Endothelial cell of umbilical vein (primary cell): ENCODE measurements around the gene SYK. TPM values are rescaled to one million over a fixed set of nuclear protein-coding genes. Genes with fewer than 3 reads are reported as not detected.

Experiments used
- BruUV-seq: library from RNA; stranded (reverse); fragments of 400-500 nt; replicated peaks from 2 replicates; lab custom pipeline; 2021; lab: Mats Ljungman, UMichigan
- CTCF ChIA-PET: fragments of 300-600, 350-600 bp; sonication (Branson Sonifier 250); formaldehyde crosslinking; loops from one replicate; lab custom pipeline; 2021; ENCODE audit warnings: antibody characterized with exemption, inconsistent platforms; lab: Charles Lee
- POLR2A ChIA-PET: fragments of 300-600, 350-600 bp; sonication (Branson Sonifier 250); formaldehyde crosslinking; loops from one replicate; lab custom pipeline; 2021; ENCODE audit warnings: antibody characterized with exemption, inconsistent platforms; lab: Charles Lee
- DNase-seq: peaks from one replicate; pipeline ENCODE4 v3.0.0-alpha.2; 2011; ENCODE audit warnings: low read depth, low spot score
- FAIRE-seq: peaks from 2 replicates; lab custom pipeline; 2011; peaks lifted over from hg19 to GRCh38; lab: Jason Lieb, UNC
- H2AFZ ChIP-seq: 2 replicates; pipeline ENCODE4 v1.6.0; 2012; ENCODE audit warnings: low read depth, low read length, control low read depth, inconsistent platforms
- H3K27ac ChIP-seq: 2 replicates; pipeline ENCODE4 v1.5.1; 2011; ENCODE audit warnings: low read depth, mild to moderate bottlenecking, control low read depth, low read length, moderate library complexity; ENCODE audit not compliant: insufficient read depth
- H3K27me3 ChIP-seq, 2 experiments: 2 replicates each; pipeline versions ENCODE4 v1.6.0 to v1.6.1; 2011; ENCODE audit warnings: low read length in 2 of 2, mixed read lengths in 1 of 2; ENCODE audit not compliant: control insufficient read depth in 2 of 2, insufficient read depth in 2 of 2
- H3K36me3 ChIP-seq, 2 experiments: 2 replicates in 1 of 2; 3 replicates in 1 of 2; pipeline ENCODE4 v1.5.1; 2011; ENCODE audit warnings: low read length in 2 of 2, mild to moderate bottlenecking in 1 of 2, moderate library complexity in 1 of 2; ENCODE audit not compliant: control insufficient read depth in 2 of 2, insufficient read depth in 2 of 2; ENCODE audit errors: extremely low read depth in 1 of 2
- H3K4me1 ChIP-seq: 3 replicates; pipeline ENCODE4 v1.5.1; 2011; ENCODE audit warnings: mild to moderate bottlenecking, low read length; ENCODE audit not compliant: control insufficient read depth, insufficient read depth; ENCODE audit errors: extremely low read depth
- H3K4me2 ChIP-seq: 2 replicates; pipeline ENCODE4 v1.6.1; 2011; ENCODE audit warnings: low read length, control low read depth, mixed read lengths; ENCODE audit not compliant: insufficient read depth
- H3K4me3 ChIP-seq, 3 experiments: fragments of 200-600 bp in 1 of 3; sonication (generic), shearing (Covaris generic) in 1 of 3; replicated peaks in 1 of 3; 2 replicates each; pipeline ENCODE4 v1.5.1; 2011 to 2016; ENCODE audit warnings: control low read depth in 3 of 3, low read length in 3 of 3, mild to moderate bottlenecking in 2 of 3, inconsistent platforms in 1 of 3, low read depth in 1 of 3, moderate library complexity in 1 of 3; ENCODE audit not compliant: insufficient read depth in 1 of 3
- H3K79me2 ChIP-seq: 2 replicates; pipeline ENCODE4 v1.6.0; 2012; ENCODE audit warnings: low read length, inconsistent platforms; ENCODE audit not compliant: control insufficient read depth, insufficient read depth
- H3K9ac ChIP-seq: replicated peaks from 2 replicates; pipeline ENCODE3; 2011; ENCODE audit warnings: low read length, control low read depth; ENCODE audit not compliant: insufficient read depth; ENCODE audit errors: extremely low read depth
- H3K9me1 ChIP-seq: replicated peaks from 3 replicates; pipeline ENCODE4 v1.6.0; 2011; ENCODE audit warnings: mild to moderate bottlenecking, low read length; ENCODE audit not compliant: control insufficient read depth, insufficient read depth; ENCODE audit errors: extremely low read depth
- H3K9me3 ChIP-seq: replicated peaks from 2 replicates; pipeline ENCODE4 v1.5.1; 2012; ENCODE audit warnings: low read length, inconsistent platforms; ENCODE audit not compliant: control insufficient read depth, insufficient read depth
- H4K20me1 ChIP-seq: replicated peaks from 2 replicates; pipeline ENCODE3; 2011; ENCODE audit warnings: mild to moderate bottlenecking, low read length; ENCODE audit not compliant: control insufficient read depth, insufficient read depth; ENCODE audit errors: extremely low read depth
- CTCF ChIP-seq, 2 donors: IDR thresholded peaks; 1 replicate in 1 of 2; 2 replicates in 1 of 2; pipeline ENCODE4 v1.5.1; 2011; ENCODE audit warnings: low read length in 2 of 2, mild to moderate bottlenecking in 2 of 2, moderate library complexity in 2 of 2, control low read depth in 1 of 2, inconsistent platforms in 1 of 2, low read depth in 1 of 2; ENCODE audit not compliant: insufficient read depth in 1 of 2; ENCODE audit errors: extremely low read depth in 1 of 2
- EZH2 ChIP-seq: IDR thresholded peaks from 2 replicates; pipeline ENCODE4 v1.6.1; 2012; ENCODE audit warnings: borderline replicate concordance, low read depth, mild to moderate bottlenecking, moderate library complexity, low read length, inconsistent platforms; ENCODE audit not compliant: severe bottlenecking
- FOS ChIP-seq: IDR thresholded peaks from 2 replicates; pipeline ENCODE4 v1.6.1; 2011; ENCODE audit warnings: mild to moderate bottlenecking, low read length, moderate library complexity, borderline replicate concordance; ENCODE audit not compliant: insufficient read depth
- GATA2 ChIP-seq: IDR thresholded peaks from 2 replicates; pipeline ENCODE4 v1.7.0; 2011; ENCODE audit warnings: low read depth, mild to moderate bottlenecking, moderate library complexity, mixed read lengths, low read length; ENCODE audit not compliant: insufficient read length, insufficient read depth
- JUN ChIP-seq: IDR thresholded peaks from 2 replicates; pipeline ENCODE4 v1.6.1; 2011; ENCODE audit warnings: borderline replicate concordance, low read depth; ENCODE audit not compliant: insufficient read length, insufficient read depth
- MYC ChIP-seq: IDR thresholded peaks from one replicate; pipeline ENCODE4 v1.6.1; 2011; ENCODE audit warnings: mild to moderate bottlenecking, low read depth, low read length
- POLR2A ChIP-seq: IDR thresholded peaks from 2 replicates; pipeline ENCODE4 v1.6.1; 2012; ENCODE audit warnings: low read depth, mild to moderate bottlenecking, control low read depth, low read length
- POLR2AphosphoS5 ChIP-seq: IDR thresholded peaks from 2 replicates; pipeline ENCODE4 v1.6.1; 2012; ENCODE audit warnings: low read depth, mild to moderate bottlenecking, control low read depth, low read length, moderate library complexity; ENCODE audit not compliant: insufficient read depth
- dilution Hi-C: fragments of 300-500 bp; cut with MboI; formaldehyde crosslinking; loops from one replicate; pipeline ENCODE4 v1.15.0; 2019; ENCODE audit warnings: low sequenced_read_pairs; ENCODE audit not compliant: extremely low pct_ligation_motif_present
- intact Hi-C: fragments of 100-400 bp; cut with micrococcal nuclease; formaldehyde crosslinking; loops from one replicate; pipeline ENCODE4 v1.10.0; 2022
- polyA plus RNA-seq, 4 experiments: library from polyadenylated mRNA; depleted of rRNA in 3 of 4; stranded (reverse) in 3 of 4; unstranded in 1 of 4; fragments of >200 nt; gene quantifications; 2 replicates each; pipeline versions ENCODE4 v1.2.1 to v1.2.3, GENCODE V29; 2011 to 2012; ENCODE audit warnings: missing spikeins in 1 of 4
- total RNA-seq: library from RNA; stranded (reverse); gene quantifications from 2 replicates; pipeline ENCODE4 v1.2.3, GENCODE V29; 2021
- TF ChIP-seq, protein P1 (sequence below): IDR thresholded peaks from 2 replicates; pipeline ENCODE4 v1.6.1; 2011; ENCODE audit not compliant: insufficient read depth, insufficient read length

Gene SYK
- total and polyA plus RNA-seq, 2 donors (not counting 3 experiments of a cell fraction or from before 2014, with no cell fraction given): not detected

GRCh38 chr9:90772386-90772785, 29.2 kb upstream of the SYK start:
- Histone ChIP-seq H3K9me1 (no peaks in the 10 kb centered on the region), H3K4me3 (no peak overlapping the region), H3K4me1 (no peaks in the 10 kb centered on the region), H4K20me1 (no peaks in the 10 kb centered on the region), H3K9me3 (no peaks in the 10 kb centered on the region), H3K9ac (no peak overlapping the region), H3K27ac (no peak overlapping the region), H3K36me3 (no peaks in the 10 kb centered on the region), H3K4me2 (no peak overlapping the region), H3K79me2 (no peaks in the 10 kb centered on the region), H2AFZ (no peak overlapping the region), H3K27me3 (no peaks in the 10 kb centered on the region)
- DNase-seq (no peak), FAIRE-seq (no peak)
- dilution Hi-C loops: no loop called here
- no peak for TF ChIP-seq MYC
- no peak for TF ChIP-seq JUN
- TF ChIP-seq, protein P1, sequence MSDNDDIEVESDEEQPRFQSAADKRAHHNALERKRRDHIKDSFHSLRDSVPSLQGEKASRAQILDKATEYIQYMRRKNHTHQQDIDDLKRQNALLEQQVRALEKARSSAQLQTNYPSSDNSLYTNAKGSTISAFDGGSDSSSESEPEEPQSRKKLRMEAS: no peak
- TF ChIP-seq FOS: no peak
- no peak for TF ChIP-seq GATA2
- CTCF ChIA-PET: no interaction called here
- intact Hi-C loops: no loop called here
- POLR2A ChIA-PET: no interaction called here
- no TSS peak for BruUV-seq

GRCh38 chr9:90773617-90774016, 28.0 kb upstream of the SYK start:
- Histone ChIP-seq H3K4me1 (no peaks in the 10 kb centered on the region), H3K27me3 (no peaks in the 10 kb centered on the region), H4K20me1 (no peaks in the 10 kb centered on the region), H3K27ac (no peak overlapping the region), H3K9me1 (no peaks in the 10 kb centered on the region), H3K79me2 (no peaks in the 10 kb centered on the region), H3K36me3 (no peaks in the 10 kb centered on the region), H3K4me3 (no peak overlapping the region), H3K9me3 (no peaks in the 10 kb centered on the region), H2AFZ (no peak overlapping the region), H3K9ac (no peak overlapping the region), H3K4me2 (no peak overlapping the region)
- ChIA-PET CTCF (no interaction called here), POLR2A (no interaction called here)
- dilution Hi-C loops: no loop called here
- intact Hi-C loops: no loop called here
- no peak for DNase-seq
- no peak for FAIRE-seq
- TF ChIP-seq POLR2AphosphoS5: no peak
- TF ChIP-seq EZH2: no peak
- TF ChIP-seq MYC: no peak
- no peak for TF ChIP-seq GATA2
- TF ChIP-seq POLR2A: no peak
- TF ChIP-seq, protein P1: no peak
- no peak for TF ChIP-seq JUN
- no peak for TF ChIP-seq CTCF (IDR thresholded peaks at IDR 0.05; ENCODE audit: extremely low read depth in 1 of 2, insufficient read depth in 1 of 2, low read depth in 1 of 2, low read length in 2 of 2)
- no peak for TF ChIP-seq FOS
- BruUV-seq: no TSS peak
